ENCODE results near the gene RUBCN. TPM values are rescaled to one million over a fixed set of nuclear protein-coding genes. Genes with fewer than 3 reads are reported as not detected.
A peak's percentile ranks its signal among the peaks of the same experiment; 100 is the strongest.
"Not testable (repeated sequence)": the region's sequence is repeated elsewhere in the genome, so short reads cannot be mapped to it uniquely, and the experiment has no call there.

RUBCN gene
- polyA plus RNA-seq, 1 donor (not counting 4 experiments of a cell fraction or from before 2014, with no cell fraction given), result 8.9 TPM

GRCh38 chr3:197627772-197628523 lies 108.8 kb downstream of the RUBCN start:
- Histone ChIP-seq H3K79me2 (ENCODE audit: control insufficient read depth, insufficient read depth, low read length) (peaks cover 11% of the 10 kb centered on the region), H3K9ac (ENCODE audit: control insufficient read depth, extremely low read depth, insufficient read depth, low read length) (peak overlapping the region; percentile 72), H2AFZ (ENCODE audit: control insufficient read depth, low read length) (peak overlapping the region; percentile 22), H3K4me3 (ENCODE audit: control insufficient read depth in 2 of 3, extremely low read depth in 1 of 3, insufficient read depth in 2 of 3, low read depth in 1 of 3, low read length in 3 of 3) (peak overlapping the region; percentile 52 to 69 (median 59)), H3K4me2 (ENCODE audit: control insufficient read depth, extremely low read depth, insufficient read depth, low read depth, low read length) (peak overlapping the region; percentile 66), H3K27ac (ENCODE audit: control insufficient read depth, insufficient read depth, low read length) (peak overlapping the region; percentile 36)
- FAIRE-seq; H3K27me3 ChIP-seq (ENCODE audit: control insufficient read depth, extremely low read depth, insufficient read depth, low read length); H3K9me1 ChIP-seq (ENCODE audit: control insufficient read depth, extremely low read depth, insufficient read depth, low read length); dilution Hi-C loops (cut with MboI; ENCODE audit: extremely low pct_ligation_motif_present, low sequenced_read_pairs); H3K9me3 ChIP-seq (ENCODE audit: control insufficient read depth, low read depth, low read length); H3K36me3 ChIP-seq (ENCODE audit: control insufficient read depth in 2 of 2, extremely low read depth in 1 of 2, insufficient read depth in 2 of 2, low read length in 2 of 2); H3K4me1 ChIP-seq (ENCODE audit: control insufficient read depth, extremely low read depth, insufficient read depth, low read length); H4K20me1 ChIP-seq (ENCODE audit: control insufficient read depth, extremely low read depth, insufficient read depth, low read length): not testable (repeated sequence)
- DNase-seq (ENCODE audit: low read depth, low spot score), result peak; percentile 11

GRCh38 chr3:197627158-197627771 lies 109.4 kb downstream of the RUBCN start:
- H3K36me3 ChIP-seq (ENCODE audit: control insufficient read depth in 2 of 2, extremely low read depth in 1 of 2, insufficient read depth in 2 of 2, low read length in 2 of 2); H3K9me3 ChIP-seq (ENCODE audit: control insufficient read depth, low read depth, low read length); dilution Hi-C loops (cut with MboI; ENCODE audit: extremely low pct_ligation_motif_present, low sequenced_read_pairs); DNase-seq (ENCODE audit: low read depth, low spot score); H2AFZ ChIP-seq (ENCODE audit: control insufficient read depth, low read length); H4K20me1 ChIP-seq (ENCODE audit: control insufficient read depth, extremely low read depth, insufficient read depth, low read length); H3K4me1 ChIP-seq (ENCODE audit: control insufficient read depth, extremely low read depth, insufficient read depth, low read length); FAIRE-seq; H3K27ac ChIP-seq (ENCODE audit: control insufficient read depth, insufficient read depth, low read length); H3K27me3 ChIP-seq (ENCODE audit: control insufficient read depth, extremely low read depth, insufficient read depth, low read length); H3K9me1 ChIP-seq (ENCODE audit: control insufficient read depth, extremely low read depth, insufficient read depth, low read length): not testable (repeated sequence)
- H3K4me2 ChIP-seq (ENCODE audit: control insufficient read depth, extremely low read depth, insufficient read depth, low read depth, low read length), result peak overlapping the region; percentile 37
- H3K9ac ChIP-seq (ENCODE audit: control insufficient read depth, extremely low read depth, insufficient read depth, low read length), result peak overlapping the region; percentile 72
- peaks cover 11% of the 10 kb centered on the region for H3K79me2 ChIP-seq (ENCODE audit: control insufficient read depth, insufficient read depth, low read length)
- peak overlapping the region; percentile 52 to 69 (median 59) for H3K4me3 ChIP-seq (ENCODE audit: control insufficient read depth in 2 of 3, extremely low read depth in 1 of 3, insufficient read depth in 2 of 3, low read depth in 1 of 3, low read length in 3 of 3)

- H3K9me3 ChIP-seq (ENCODE audit: control insufficient read depth, low read depth, low read length); dilution Hi-C loops (cut with MboI; ENCODE audit: extremely low pct_ligation_motif_present, low sequenced_read_pairs); H2AFZ ChIP-seq (ENCODE audit: control insufficient read depth, low read length); FAIRE-seq; H3K9me1 ChIP-seq (ENCODE audit: control insufficient read depth, extremely low read depth, insufficient read depth, low read length); DNase-seq (ENCODE audit: low read depth, low spot score); H3K4me1 ChIP-seq (ENCODE audit: control insufficient read depth, extremely low read depth, insufficient read depth, low read length); H3K36me3 ChIP-seq (ENCODE audit: control insufficient read depth in 2 of 2, extremely low read depth in 1 of 2, insufficient read depth in 2 of 2, low read length in 2 of 2); H3K27me3 ChIP-seq (ENCODE audit: control insufficient read depth, extremely low read depth, insufficient read depth, low read length); H3K27ac ChIP-seq (ENCODE audit: control insufficient read depth, insufficient read depth, low read length); H4K20me1 ChIP-seq (ENCODE audit: control insufficient read depth, extremely low read depth, insufficient read depth, low read length): not testable (repeated sequence)
- H3K79me2 ChIP-seq (ENCODE audit: control insufficient read depth, insufficient read depth, low read length), result peaks cover 11% of the 10 kb centered on the region
- peak overlapping the region; percentile 37 for H3K4me2 ChIP-seq (ENCODE audit: control insufficient read depth, extremely low read depth, insufficient read depth, low read depth, low read length)
- peak overlapping the region; percentile 63 for H3K9ac ChIP-seq (ENCODE audit: control insufficient read depth, extremely low read depth, insufficient read depth, low read length)
- peak overlapping the region; percentile 42 to 65 (median 52) for H3K4me3 ChIP-seq (ENCODE audit: control insufficient read depth in 2 of 3, extremely low read depth in 1 of 3, insufficient read depth in 2 of 3, low read depth in 1 of 3, low read length in 3 of 3)
Observed at GRCh38 chr3:197626404-197627157, 110.1 kb downstream of the RUBCN start.

- H3K27me3 ChIP-seq (ENCODE audit: control insufficient read depth, extremely low read depth, insufficient read depth, low read length); H3K9me1 ChIP-seq (ENCODE audit: control insufficient read depth, extremely low read depth, insufficient read depth, low read length); H3K9me3 ChIP-seq (ENCODE audit: control insufficient read depth, low read depth, low read length); H3K4me2 ChIP-seq (ENCODE audit: control insufficient read depth, extremely low read depth, insufficient read depth, low read depth, low read length); FAIRE-seq; dilution Hi-C loops (cut with MboI; ENCODE audit: extremely low pct_ligation_motif_present, low sequenced_read_pairs); DNase-seq (ENCODE audit: low read depth, low spot score); H3K27ac ChIP-seq (ENCODE audit: control insufficient read depth, insufficient read depth, low read length); H3K36me3 ChIP-seq (ENCODE audit: control insufficient read depth in 2 of 2, extremely low read depth in 1 of 2, insufficient read depth in 2 of 2, low read length in 2 of 2); H2AFZ ChIP-seq (ENCODE audit: control insufficient read depth, low read length); H4K20me1 ChIP-seq (ENCODE audit: control insufficient read depth, extremely low read depth, insufficient read depth, low read length); H3K9ac ChIP-seq (ENCODE audit: control insufficient read depth, extremely low read depth, insufficient read depth, low read length); H3K4me1 ChIP-seq (ENCODE audit: control insufficient read depth, extremely low read depth, insufficient read depth, low read length); H3K4me3 ChIP-seq (ENCODE audit: control insufficient read depth in 2 of 3, extremely low read depth in 1 of 3, insufficient read depth in 2 of 3, low read depth in 1 of 3, low read length in 3 of 3): not testable (repeated sequence)
- peaks cover 12% of the 10 kb centered on the region for H3K79me2 ChIP-seq (ENCODE audit: control insufficient read depth, insufficient read depth, low read length)
Observed at GRCh38 chr3:197621478-197621877, 115.2 kb downstream of the RUBCN start.
